ENCODE measurements around the gene TBCB.
"Not testable (repeated sequence)": the region's sequence is repeated elsewhere in the genome, so short reads cannot be mapped to it uniquely, and the experiment has no call there.

The TBCB gene

DNA sequence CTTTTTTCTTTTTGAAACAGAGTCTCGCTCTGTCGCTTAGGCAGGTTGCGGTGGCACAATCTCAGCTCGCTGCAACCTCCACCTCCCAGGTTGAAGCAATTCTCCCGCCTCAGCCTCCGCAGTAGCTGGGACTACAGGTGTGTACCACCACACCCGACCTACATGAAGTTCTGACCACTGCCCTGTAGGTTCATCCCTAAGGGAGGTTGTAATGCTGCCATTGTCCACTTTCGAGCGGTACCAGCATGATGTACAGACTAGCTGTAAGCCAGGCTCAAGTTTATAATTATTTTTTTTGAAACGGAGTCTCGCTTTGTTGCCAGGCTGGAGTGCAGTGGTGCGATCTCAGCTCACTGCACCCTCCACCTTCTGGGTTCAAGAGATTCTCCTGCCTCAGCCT lies 48.5 kb downstream of the TBCB start:
- no peak for DNase-seq (ENCODE audit: extremely low read depth in 1 of 2, low read depth in 1 of 2)

DNA sequence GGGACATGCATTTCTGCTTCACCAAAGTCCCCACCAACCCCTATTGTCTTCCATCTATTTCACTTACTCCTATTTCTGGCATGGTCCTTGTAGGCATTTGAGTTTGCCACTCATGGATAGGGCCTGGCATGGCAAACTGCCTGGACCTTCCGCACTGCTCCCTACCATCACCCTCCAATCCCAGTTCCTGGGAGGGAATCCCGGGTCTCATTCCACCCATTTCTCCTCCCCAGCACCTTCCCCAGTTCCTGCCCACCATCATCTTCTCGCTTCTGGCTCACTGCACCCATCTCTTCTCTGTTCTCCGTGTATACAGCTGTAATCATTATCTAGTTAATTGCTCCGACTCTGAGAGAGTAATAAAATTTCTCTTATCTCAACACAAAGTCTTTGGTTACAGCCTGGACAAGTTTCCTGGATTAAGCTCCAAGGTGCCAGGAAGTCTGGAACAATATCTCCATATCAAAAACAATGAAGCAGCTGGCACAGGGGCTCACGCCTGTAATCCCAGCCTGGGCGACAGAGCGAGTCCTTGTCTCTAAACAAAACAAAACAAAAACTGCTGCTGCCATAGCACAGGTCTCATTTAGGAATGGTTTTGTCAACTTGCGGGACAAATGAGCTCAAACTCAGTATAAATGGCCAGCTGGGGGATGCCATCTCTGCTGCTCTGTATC lies 54.0 kb downstream of the TBCB start:
- DNase-seq (ENCODE audit: extremely low read depth in 1 of 2, low read depth in 1 of 2): no peak

DNA sequence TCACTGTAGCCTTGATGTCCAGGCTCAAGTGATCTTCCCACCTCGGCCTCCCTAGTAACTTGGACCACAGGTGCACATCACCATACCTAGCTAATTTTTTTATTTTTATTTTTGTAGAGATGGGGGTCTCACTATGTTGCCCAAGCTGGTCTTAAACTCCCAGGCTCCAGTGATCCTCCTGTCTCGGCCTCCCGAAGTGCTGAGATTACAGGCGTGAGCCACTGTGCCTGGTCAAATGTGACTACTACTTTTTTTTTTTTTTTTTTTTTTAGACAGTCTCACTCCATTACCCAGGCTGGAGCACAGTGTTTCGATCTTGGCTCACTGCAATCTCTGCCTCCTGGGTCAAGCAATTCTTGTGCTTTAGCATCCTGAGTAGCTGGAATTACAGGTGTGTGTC lies 57.6 kb downstream of the TBCB start:
- DNase-seq (ENCODE audit: extremely low read depth in 1 of 2, low read depth in 1 of 2): no peak

GRCh38 chr19:36173846-36174245 lies 58.6 kb downstream of the TBCB start:
- DNase-seq (ENCODE audit: extremely low read depth in 1 of 2, low read depth in 1 of 2): not testable (repeated sequence)

Measured in stimulated activated CD8-positive, alpha-beta memory T cell treated with anti-CD3 and anti-CD28 coated beads, Interleukin-7, amount 100 ng/mL, for 48 hours (primary cell).